C4-2B (cell line): Measurements from ENCODE around the gene LPAR2.

Experiments used
- ZFX ChIP-seq: fragments of 450-650 bp; IDR thresholded peaks from 2 replicates; pipeline ENCODE4 v1.6.1; 2017
- TF ChIP-seq, protein P1 (sequence below): fragments of 450-650 bp; conservative IDR thresholded peaks from 2 replicates; pipeline ENCODE4 v1.5.1; 2017; ENCODE audit warnings: mild to moderate bottlenecking

DNA sequence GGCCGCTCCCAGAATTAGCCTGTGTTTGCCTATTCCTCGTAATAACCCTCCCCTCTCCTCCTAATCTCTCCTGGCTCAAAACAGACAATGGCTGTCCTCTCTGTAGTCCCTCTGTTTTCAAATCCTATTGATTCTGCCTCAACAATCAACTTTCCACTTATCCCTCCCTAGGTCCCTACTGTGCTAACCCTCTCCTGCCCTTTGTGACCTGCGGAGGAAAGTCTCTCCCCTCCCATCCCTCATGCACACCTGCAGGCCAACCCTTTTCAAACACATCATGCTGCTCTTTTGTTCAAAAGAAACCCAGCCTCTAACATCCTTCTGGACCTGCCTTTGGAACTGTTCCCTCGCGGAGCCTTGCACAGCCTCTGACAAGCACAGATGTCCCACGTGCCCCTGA lies 52.6 kb downstream of the LPAR2 start:
- TF ChIP-seq, protein P1, sequence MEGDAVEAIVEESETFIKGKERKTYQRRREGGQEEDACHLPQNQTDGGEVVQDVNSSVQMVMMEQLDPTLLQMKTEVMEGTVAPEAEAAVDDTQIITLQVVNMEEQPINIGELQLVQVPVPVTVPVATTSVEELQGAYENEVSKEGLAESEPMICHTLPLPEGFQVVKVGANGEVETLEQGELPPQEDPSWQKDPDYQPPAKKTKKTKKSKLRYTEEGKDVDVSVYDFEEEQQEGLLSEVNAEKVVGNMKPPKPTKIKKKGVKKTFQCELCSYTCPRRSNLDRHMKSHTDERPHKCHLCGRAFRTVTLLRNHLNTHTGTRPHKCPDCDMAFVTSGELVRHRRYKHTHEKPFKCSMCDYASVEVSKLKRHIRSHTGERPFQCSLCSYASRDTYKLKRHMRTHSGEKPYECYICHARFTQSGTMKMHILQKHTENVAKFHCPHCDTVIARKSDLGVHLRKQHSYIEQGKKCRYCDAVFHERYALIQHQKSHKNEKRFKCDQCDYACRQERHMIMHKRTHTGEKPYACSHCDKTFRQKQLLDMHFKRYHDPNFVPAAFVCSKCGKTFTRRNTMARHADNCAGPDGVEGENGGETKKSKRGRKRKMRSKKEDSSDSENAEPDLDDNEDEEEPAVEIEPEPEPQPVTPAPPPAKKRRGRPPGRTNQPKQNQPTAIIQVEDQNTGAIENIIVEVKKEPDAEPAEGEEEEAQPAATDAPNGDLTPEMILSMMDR = no peak
- no peak for TF ChIP-seq ZFX
